HepG2 (cell line): ENCODE results near the gene EPHA2. TPM values are rescaled to one million over a fixed set of nuclear protein-coding genes. Genes with fewer than 3 reads are reported as not detected.

Experiments used
- ATAC-seq: fragments of 200-7000 bp; cut with Tn5 transposase; 3 replicates; pipeline ENCODE4 v1.9.1; 2020; ENCODE audit warnings: mild to moderate bottlenecking, moderate library complexity
- BruUV-seq: library from RNA; stranded (reverse); fragments of 400-500 nt; replicated peaks from 2 replicates; lab custom pipeline; 2021; lab: Mats Ljungman, UMichigan
- CTCF ChIA-PET: fragments of 300-600 bp; formaldehyde crosslinking; extraction: SDS; loops from one replicate; lab custom pipeline; 2021; ENCODE audit warnings: low total read pairs, inconsistent platforms, low intra/inter-chr PET ratio; lab: Yijun Ruan, JAX
- POLR2A ChIA-PET: fragments of 350-600 bp; sonication (Branson Sonifier 250); formaldehyde crosslinking; loops from one replicate; lab custom pipeline; 2020; ENCODE audit warnings: antibody characterized with exemption, inconsistent platforms; lab: Yijun Ruan, JAX
- DNase-seq: peaks from one replicate; pipeline ENCODE4 v3.0.0-alpha.2; 2015; ENCODE audit warnings: low spot score
- FAIRE-seq: peaks from 3 replicates; lab custom pipeline; 2011; peaks lifted over from hg19 to GRCh38; lab: Jason Lieb, UNC
- H2AFZ ChIP-seq: one replicate; pipeline ENCODE4 v1.6.1; 2011; ENCODE audit warnings: low read length, inconsistent platforms
- H3K27ac ChIP-seq: fragments of 300-600 bp; 3 replicates; pipeline ENCODE4 v1.8.0; 2011; ENCODE audit warnings: mixed run types, mild to moderate bottlenecking, mixed read lengths, low read length, inconsistent platforms; ENCODE audit not compliant: insufficient read depth; ENCODE audit errors: extremely low read length
- H3K27me3 ChIP-seq, 2 experiments: fragments of 200-600 bp in 1 of 2; 2 replicates in 1 of 2; 3 replicates in 1 of 2; pipeline versions ENCODE4 v1.6.0 to v1.8.0; 2011; ENCODE audit warnings: low read length in 2 of 2, mild to moderate bottlenecking in 2 of 2, moderate library complexity in 2 of 2, inconsistent platforms in 1 of 2; ENCODE audit not compliant: insufficient read depth in 2 of 2, control insufficient read depth in 1 of 2
- H3K36me3 ChIP-seq, 2 experiments: fragments of 200-600 bp in 1 of 2; replicated peaks in 1 of 2; 2 replicates in 1 of 2; 3 replicates in 1 of 2; pipeline versions ENCODE4 v1.5.1 to v1.8.0; 2011; ENCODE audit warnings: low read length in 2 of 2, inconsistent platforms in 1 of 2; ENCODE audit not compliant: insufficient read depth in 2 of 2, control insufficient read depth in 1 of 2
- H3K4me1 ChIP-seq: 2 replicates; pipeline ENCODE4 v1.5.1; 2012; ENCODE audit warnings: low read length, inconsistent platforms; ENCODE audit not compliant: insufficient read depth
- H3K4me2 ChIP-seq: 2 replicates; pipeline ENCODE4 v1.6.0; 2011; ENCODE audit warnings: low read depth, low read length, inconsistent platforms
- H3K4me3 ChIP-seq, 3 experiments: fragments of 200-600 bp in 1 of 3; sonication (generic), shearing (Covaris generic) in 1 of 3; replicated peaks in 1 of 3; 2 replicates each; pipeline ENCODE4 v1.5.1; 2011 to 2016; ENCODE audit warnings: low read length in 3 of 3, inconsistent platforms in 2 of 3, low read depth in 2 of 3, mild to moderate bottlenecking in 2 of 3, control low read depth in 1 of 3, mixed read lengths in 1 of 3; ENCODE audit not compliant: insufficient read depth in 1 of 3
- H3K79me2 ChIP-seq: one replicate; pipeline ENCODE4 v1.6.1; 2011; ENCODE audit warnings: low read length, inconsistent platforms; ENCODE audit not compliant: insufficient read depth
- H3K9ac ChIP-seq: 2 replicates; pipeline ENCODE4 v1.6.0; 2011; ENCODE audit warnings: mild to moderate bottlenecking, low read depth, low read length, inconsistent platforms; ENCODE audit not compliant: insufficient read depth
- H3K9me3 ChIP-seq: 2 replicates; pipeline ENCODE4 v1.5.1; 2012; ENCODE audit warnings: mild to moderate bottlenecking, low read length
- H4K20me1 ChIP-seq: 2 replicates; pipeline ENCODE4 v1.6.0; 2011; ENCODE audit warnings: inconsistent platforms, mild to moderate bottlenecking, low read length, moderate library complexity; ENCODE audit not compliant: insufficient read depth
- EZH2 ChIP-seq: conservative IDR thresholded peaks from 2 replicates; pipeline ENCODE4 v1.6.1; 2012; ENCODE audit warnings: mild to moderate bottlenecking, low read depth, low read length, moderate library complexity
- MTF2 ChIP-seq: sonication (generic); formaldehyde crosslinking; IDR thresholded peaks from 2 replicates; pipeline ENCODE4 v1.5.0; 2020; ENCODE audit warnings: missing genetic modification reagents, borderline replicate concordance
- PAF1 ChIP-seq: IDR thresholded peaks from 2 replicates; pipeline ENCODE4 v1.6.1; 2016; ENCODE audit warnings: missing genetic modification reagents, missing compliant biosample characterization
- POLR2AphosphoS5 ChIP-seq: IDR thresholded peaks from 2 replicates; pipeline ENCODE4 v1.6.1; 2012; ENCODE audit warnings: low read depth, low read length
- RBAK ChIP-seq: sonication (generic); formaldehyde crosslinking; IDR thresholded peaks from 2 replicates; pipeline ENCODE4 v1.5.1; 2020; ENCODE audit warnings: mild to moderate bottlenecking, missing genetic modification reagents
- RBM22 ChIP-seq: fragments of 200-400 bp; formaldehyde crosslinking; optimal IDR thresholded peaks from 2 replicates; pipeline ENCODE3; 2017; ENCODE audit warnings: mild to moderate bottlenecking, low read length, moderate library complexity
- ZNF234 ChIP-seq: sonication (generic); formaldehyde crosslinking; conservative IDR thresholded peaks from 2 replicates; pipeline ENCODE4 v1.5.1; 2020; ENCODE audit warnings: mild to moderate bottlenecking, missing genetic modification reagents
- ZNF556 ChIP-seq: sonication (generic); formaldehyde crosslinking; IDR thresholded peaks from 2 replicates; pipeline ENCODE4 v1.4.0; 2020; ENCODE audit warnings: mild to moderate bottlenecking, missing genetic modification reagents, borderline replicate concordance
- ZNF629 ChIP-seq: sonication (generic); formaldehyde crosslinking; conservative IDR thresholded peaks from 2 replicates; pipeline ENCODE4 v1.5.0; 2020; ENCODE audit warnings: missing genetic modification reagents
- ZNF768 ChIP-seq: sonication (generic); formaldehyde crosslinking; IDR thresholded peaks from 2 replicates; pipeline ENCODE4 v1.4.0; 2020; ENCODE audit warnings: missing genetic modification reagents
- ZSCAN31 ChIP-seq: sonication (generic); formaldehyde crosslinking; IDR thresholded peaks from 2 replicates; pipeline ENCODE4 v1.5.0; 2020; ENCODE audit warnings: low read depth, mild to moderate bottlenecking, missing genetic modification reagents
- WGBS: methylation state at CpG from one replicate; pipeline ENCODE4 v1.1.6; 2017; ENCODE audit warnings: low lambda C conversion rate; 5-methylcytosine and 5-hydroxymethylcytosine counted together
- in situ Hi-C: cut with HindIII; loops from 2 replicates; pipeline ENCODE4 v1.10.0; 2017; ENCODE audit warnings: low pct_unique_long_range_greater_than_20kb; ENCODE audit not compliant: extremely low pct_ligation_motif_present
- intact Hi-C: fragments of 100-400 bp; cut with micrococcal nuclease; formaldehyde crosslinking; loops from one replicate; pipeline ENCODE4 v1.10.0; 2022; ENCODE audit not compliant: unreplicated experiment
- polyA plus RNA-seq, 8 experiments: library from polyadenylated mRNA; depleted of rRNA in 3 of 8; stranded (reverse) in 7 of 8; unstranded in 1 of 8; fragments of >200 nt; fragmentation: Illumina TruSeq in 4 of 8; extraction: Trizol in 4 of 8; gene quantifications; 2 replicates each; pipeline versions ENCODE4 v1.2.1 to v1.2.3, GENCODE V29; 2011 to 2016; ENCODE audit warnings: low read depth in 4 of 8, missing spikeins in 1 of 8, mixed read lengths in 1 of 8; ENCODE audit not compliant: insufficient read depth in 1 of 8
- total RNA-seq, 5 experiments: library from RNA; depleted of rRNA; stranded (reverse); fragments of >200 nt; fragmentation: Illumina TruSeq; extraction: Trizol; gene quantifications; 2 replicates each; pipeline ENCODE4 v1.2.3, GENCODE V29; 2016; ENCODE audit warnings: low read depth in 1 of 5
- TF ChIP-seq, protein P1 (sequence below): sonication (generic); formaldehyde crosslinking; IDR thresholded peaks from 2 replicates; pipeline ENCODE4 v1.8.0; 2022; ENCODE audit warnings: mild to moderate bottlenecking, missing genetic modification reagents, borderline replicate concordance

EPHA2 gene
- total and polyA plus RNA-seq, 2 of the 13 experiments (the other 11 are each of a cell fraction or from before 2014, with no cell fraction given), result 33.6 to 53.6 TPM

DNA sequence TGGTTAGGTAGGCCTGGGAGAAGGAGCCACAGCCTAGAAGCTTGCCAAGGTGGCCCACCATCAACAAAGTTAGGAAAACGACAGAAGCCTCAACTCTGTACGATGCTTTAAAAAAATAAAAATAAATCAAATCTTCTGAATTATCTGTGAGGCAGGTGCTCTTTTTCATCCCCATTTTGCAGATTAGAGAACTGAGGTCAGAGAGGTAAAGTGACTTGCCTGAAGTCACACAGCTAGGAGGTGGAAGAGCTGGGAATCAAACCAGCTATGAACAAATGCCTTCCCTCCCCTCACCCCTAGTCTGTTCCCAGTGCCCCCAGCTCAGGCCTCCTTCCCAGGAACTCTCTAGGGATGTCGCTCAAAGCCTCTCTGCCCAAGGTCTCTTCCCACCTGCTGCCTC, 30.4 kb downstream of the EPHA2 start:
- H3K36me3 ChIP-seq, result peaks cover 44 to 59% of the 10 kb centered on the region in 2 experiments
- no peak overlapping the region for H3K4me3 ChIP-seq
- FAIRE-seq, result no peak
- BruUV-seq, result no TSS peak
- 95% methylated on average over 3 of the region's 3 CpGs for WGBS
- ChIA-PET CTCF (no interaction called here), POLR2A (no interaction called here)
- H3K4me2 ChIP-seq, result no peak overlapping the region
- no peak overlapping the region for H3K27ac ChIP-seq
- intact Hi-C loops, result no loop called here
- no peak for ATAC-seq
- no peaks in the 10 kb centered on the region for H3K79me2 ChIP-seq
- peaks cover 30% of the 10 kb centered on the region for H3K4me1 ChIP-seq
- H3K9me3 ChIP-seq, result no peaks in the 10 kb centered on the region
- H4K20me1 ChIP-seq, result peaks cover 32% of the 10 kb centered on the region; the same call in 1 of the 2 replicates
- H3K27me3 ChIP-seq, result no peaks in the 10 kb centered on the region
- DNase-seq, result no peak
- in situ Hi-C loops, result no loop called here
- no peak overlapping the region for H3K9ac ChIP-seq
- TF ChIP-seq, protein P1, sequence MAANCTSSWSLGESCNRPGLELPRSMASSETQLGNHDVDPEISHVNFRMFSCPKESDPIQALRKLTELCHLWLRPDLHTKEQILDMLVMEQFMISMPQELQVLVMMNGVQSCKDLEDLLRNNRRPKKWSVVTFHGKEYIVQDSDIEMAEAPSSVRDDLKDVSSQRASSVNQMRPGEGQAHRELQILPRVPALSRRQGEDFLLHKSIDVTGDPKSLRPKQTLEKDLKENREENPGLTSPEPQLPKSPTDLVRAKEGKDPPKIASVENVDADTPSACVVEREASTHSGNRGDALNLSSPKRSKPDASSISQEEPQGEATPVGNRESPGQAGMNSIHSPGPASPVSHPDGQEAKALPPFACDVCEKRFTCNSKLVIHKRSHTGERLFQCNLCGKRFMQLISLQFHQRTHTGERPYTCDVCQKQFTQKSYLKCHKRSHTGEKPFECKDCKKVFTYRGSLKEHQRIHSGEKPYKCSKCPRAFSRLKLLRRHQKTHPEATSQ, result no peak
- peak; percentile 43 for TF ChIP-seq RBM22
- TF ChIP-seq MTF2 (CRISPR knock-in tag), result no peak
- no peak for TF ChIP-seq POLR2AphosphoS5
- peak; percentile 86 for TF ChIP-seq ZNF768
- TF ChIP-seq ZSCAN31 (CRISPR knock-in tag), result no peak
- TF ChIP-seq PAF1 (CRISPR knock-in tag), result no peak
- TF ChIP-seq ZNF629, result peak; percentile 73
- no peak for TF ChIP-seq EZH2
- no peak overlapping the region for H2AFZ ChIP-seq

DNA sequence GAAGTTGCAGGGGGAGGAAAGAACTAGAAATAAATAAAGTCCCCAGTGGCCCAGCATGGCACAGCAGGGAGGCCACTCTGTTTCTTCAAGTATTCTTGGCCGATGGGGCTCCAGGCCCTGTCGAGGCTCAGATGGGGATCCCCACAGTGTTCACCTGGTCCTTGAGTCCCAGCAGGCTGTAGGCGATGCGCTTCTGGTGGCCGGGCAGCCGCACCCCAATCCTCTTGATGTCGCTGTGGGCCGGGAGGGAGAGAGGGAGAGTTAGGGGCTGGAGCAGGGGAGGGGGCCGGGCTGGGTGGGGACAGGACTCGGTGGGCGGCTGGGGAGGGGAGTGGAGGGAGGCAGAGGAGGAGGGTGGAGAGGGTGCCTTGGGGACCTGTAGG, 30.8 kb downstream of the EPHA2 start:
- Histone ChIP-seq H3K79me2 (no peaks in the 10 kb centered on the region), H3K4me3 (no peak overlapping the region), H4K20me1 (peaks cover 30% of the 10 kb centered on the region; the same call in 1 of the 2 replicates), H3K9me3 (no peaks in the 10 kb centered on the region), H3K4me2 (no peak overlapping the region), H3K4me1 (peaks cover 34% of the 10 kb centered on the region), H3K9ac (no peak overlapping the region), H3K36me3 (peaks cover 42 to 55% of the 10 kb centered on the region in 2 experiments), H2AFZ (no peak overlapping the region), H3K27me3 (no peaks in the 10 kb centered on the region), H3K27ac (no peak overlapping the region)
- ChIA-PET CTCF (no interaction called here), POLR2A (no interaction called here)
- ATAC-seq, result no peak
- BruUV-seq, result no TSS peak
- no peak for DNase-seq
- intact Hi-C loops, result no loop called here
- in situ Hi-C loops, result no loop called here
- FAIRE-seq, result no peak
- WGBS, result 94% methylated on average over 10 of the region's 11 CpGs
- TF ChIP-seq ZNF556 (CRISPR knock-in tag) (no peak), ZNF234 (CRISPR knock-in tag) (no peak), RBAK (CRISPR knock-in tag) (no peak)
